Fibroblast of pulmonary artery (primary cell): ENCODE measurements around the gene CMTM8.

Source experiments
- DNase-seq: peaks from one replicate; pipeline ENCODE4 v3.0.0-alpha.2; 2010; ENCODE audit warnings: low read depth
- H3K4me3 ChIP-seq: replicated peaks from 2 replicates; pipeline ENCODE4 v1.5.1; 2011; ENCODE audit warnings: low read depth, mild to moderate bottlenecking, control low read depth, low read length, moderate library complexity
- CTCF ChIP-seq: IDR thresholded peaks from 2 replicates; pipeline ENCODE4 v1.5.1; 2011; ENCODE audit warnings: mild to moderate bottlenecking, control low read depth, low read length, inconsistent platforms; ENCODE audit errors: missing control alignments

CMTM8 gene

DNA sequence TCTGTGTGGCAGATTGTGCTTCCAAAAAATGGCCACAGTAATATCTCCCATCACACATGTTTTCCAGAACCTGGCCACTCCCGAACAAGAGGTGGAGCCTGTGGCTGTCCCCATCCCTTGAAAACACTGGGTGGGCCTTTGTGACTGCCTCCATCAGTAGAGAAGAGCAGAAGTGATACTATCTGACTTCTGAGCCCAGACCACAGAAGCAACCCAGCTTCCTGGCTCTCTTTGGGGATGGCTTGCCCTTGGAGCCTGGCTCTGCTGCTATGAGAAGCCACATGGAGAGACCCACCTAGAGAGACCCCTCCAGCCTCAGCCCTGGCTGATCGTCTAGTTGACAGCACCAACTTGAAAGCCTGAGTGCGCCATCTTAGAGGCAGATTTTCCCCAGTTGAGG lies 39.8 kb upstream of the CMTM8 start:
- H3K4me3 ChIP-seq = no peak overlapping the region
- TF ChIP-seq CTCF = no peak
- no peak for DNase-seq

- no peak overlapping the region for H3K4me3 ChIP-seq
- no peak for TF ChIP-seq CTCF
- DNase-seq = peak; percentile 90
These were observed 38.0 kb upstream of the CMTM8 start for GRCh38 chr3:32200490-32200889.

DNA sequence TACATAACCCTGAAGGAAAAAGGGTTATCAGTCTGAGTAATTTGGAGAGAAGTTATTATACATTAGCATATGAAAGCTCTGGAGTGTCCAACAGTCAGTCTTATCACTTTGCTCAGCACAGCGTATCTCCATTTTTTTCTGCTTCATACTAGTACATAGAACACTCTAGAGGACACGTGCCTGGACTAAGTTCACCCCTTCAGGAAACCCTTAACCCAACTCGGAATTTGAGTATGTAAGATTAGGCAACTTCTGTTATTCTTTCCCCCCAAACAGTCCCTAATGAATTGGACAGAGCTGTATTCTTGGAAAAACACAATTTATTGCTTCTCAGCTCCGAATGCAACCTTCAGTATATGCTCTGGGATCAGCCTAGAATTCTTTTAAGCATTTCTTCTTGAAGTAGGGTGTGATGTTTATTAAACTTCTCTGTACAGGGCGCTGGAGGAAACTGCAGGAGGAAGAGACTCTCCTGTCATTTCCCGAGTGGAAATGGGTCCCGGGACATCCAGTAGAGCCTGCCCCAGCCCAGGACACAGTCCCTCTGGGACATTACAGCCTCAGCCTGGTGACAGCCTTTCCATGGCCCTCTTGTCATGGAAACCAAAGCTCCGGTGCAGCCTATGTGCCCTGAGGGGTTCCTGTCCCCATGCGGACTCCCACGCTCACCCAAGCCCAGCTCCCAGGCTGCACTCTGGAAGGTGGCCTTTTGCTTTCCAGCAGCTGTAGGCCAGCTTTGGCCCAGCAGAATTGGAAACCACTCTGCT lies 37.3 kb upstream of the CMTM8 start:
- TF ChIP-seq CTCF = no peak
- DNase-seq = peak; percentile 59
- H3K4me3 ChIP-seq = no peak overlapping the region

GRCh38 chr3:32202496-32202895 lies 36.0 kb upstream of the CMTM8 start:
- no peak for TF ChIP-seq CTCF
- no peak overlapping the region for H3K4me3 ChIP-seq
- DNase-seq = peak; percentile 38

- no peak for TF ChIP-seq CTCF
- DNase-seq = peak; percentile 24
- H3K4me3 ChIP-seq = no peak overlapping the region
These were observed 34.6 kb upstream of the CMTM8 start for GRCh38 chr3:32203854-32204253.

DNA sequence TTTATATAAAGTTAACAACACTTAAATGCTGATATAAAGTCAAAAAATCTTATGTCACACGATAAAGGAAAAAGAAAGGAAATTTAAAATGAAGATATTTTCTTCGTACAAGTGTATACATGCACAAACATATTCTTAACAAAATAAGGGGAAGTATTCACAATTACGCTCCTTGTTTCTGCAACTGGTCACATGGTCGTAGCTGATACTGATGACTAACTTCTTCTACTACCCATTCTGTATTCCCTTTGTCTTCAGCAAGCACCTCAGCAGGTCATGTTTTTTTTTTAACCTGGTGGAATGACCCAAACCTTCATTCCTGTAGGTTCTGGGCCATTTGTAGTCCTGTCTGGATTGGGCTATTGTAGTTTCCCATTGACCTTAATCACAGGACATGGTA lies 30.0 kb upstream of the CMTM8 start:
- no peak for TF ChIP-seq CTCF
- no peak overlapping the region for H3K4me3 ChIP-seq
- DNase-seq = no peak

DNA sequence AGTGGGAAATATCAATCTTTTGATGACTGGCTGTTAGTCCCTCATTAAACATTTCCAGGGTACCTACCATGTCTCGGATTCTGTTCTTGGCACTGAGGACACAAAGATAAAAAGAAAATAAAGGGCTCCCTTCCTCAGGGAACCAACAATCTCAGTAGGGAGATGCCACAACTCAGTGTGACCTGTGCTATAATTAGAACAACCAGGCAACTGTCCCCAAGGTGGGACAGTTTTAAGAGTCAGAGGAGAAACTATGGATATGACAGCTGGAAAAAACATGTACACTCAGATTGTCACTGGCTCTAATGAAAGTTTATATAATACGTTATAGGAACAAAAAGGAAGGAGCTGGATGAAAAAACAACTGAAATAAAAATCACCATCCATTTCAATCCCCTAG lies 23.3 kb upstream of the CMTM8 start:
- DNase-seq = no peak
- no peak overlapping the region for H3K4me3 ChIP-seq
- TF ChIP-seq CTCF = no peak
